Stimulated activated CD4-positive, alpha-beta T cell treated with anti-CD3 and anti-CD28 coated beads, Interleukin-1b, Interleukin-23, amount 100 ng/mL, for 24 hours (primary cell): ENCODE data around the gene VPS13C.

Source experiments
- DNase-seq, 4 experiments: peaks; one replicate each; pipeline ENCODE4 v3.0.0-alpha.2; 2020; ENCODE audit warnings: low read depth in 4 of 4, low spot score in 1 of 4

Gene VPS13C

DNA sequence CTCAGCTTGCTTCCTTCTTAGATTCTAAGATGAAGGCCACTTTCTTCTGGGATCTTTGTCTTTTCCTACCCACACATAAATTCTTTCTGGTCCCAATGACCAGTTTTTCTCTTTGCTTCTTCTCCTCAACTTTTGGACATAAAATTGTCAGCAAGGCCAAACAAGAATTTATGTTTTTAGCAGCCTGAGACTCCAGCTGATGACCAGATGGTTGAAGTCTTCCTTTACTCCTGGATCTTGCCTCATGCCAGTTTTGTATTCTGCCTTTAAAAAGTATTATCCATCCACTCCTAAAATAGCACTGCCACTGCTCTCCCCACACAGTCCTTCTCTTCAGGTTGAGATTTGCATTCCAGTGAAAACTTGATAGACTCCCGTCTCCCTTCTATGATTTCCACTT is 236.0 kb downstream of the VPS13C start:
- no peak for DNase-seq

GRCh38 chr15:61822511-61822910 is 237.7 kb downstream of the VPS13C start:
- no peak for DNase-seq

DNA sequence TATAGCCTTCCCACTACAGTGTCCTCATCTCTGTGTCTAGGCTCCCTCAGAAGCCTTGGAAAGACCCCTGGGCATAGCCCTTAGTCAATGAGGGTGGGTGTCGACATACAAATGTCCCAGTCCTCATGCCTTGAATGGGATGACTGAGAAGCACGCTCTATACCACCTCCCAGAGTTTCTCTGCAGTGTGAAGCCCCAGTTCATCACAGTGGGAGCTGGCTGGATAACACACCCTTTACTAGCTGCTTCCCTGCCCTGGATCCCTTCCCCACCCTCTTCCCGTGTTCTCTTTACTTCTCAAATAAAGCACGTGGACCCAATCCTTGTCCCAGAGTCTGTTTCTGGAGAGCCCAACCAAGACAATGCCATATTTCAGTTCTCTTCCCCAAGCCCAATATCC is 239.3 kb downstream of the VPS13C start:
- DNase-seq, result no peak

DNA sequence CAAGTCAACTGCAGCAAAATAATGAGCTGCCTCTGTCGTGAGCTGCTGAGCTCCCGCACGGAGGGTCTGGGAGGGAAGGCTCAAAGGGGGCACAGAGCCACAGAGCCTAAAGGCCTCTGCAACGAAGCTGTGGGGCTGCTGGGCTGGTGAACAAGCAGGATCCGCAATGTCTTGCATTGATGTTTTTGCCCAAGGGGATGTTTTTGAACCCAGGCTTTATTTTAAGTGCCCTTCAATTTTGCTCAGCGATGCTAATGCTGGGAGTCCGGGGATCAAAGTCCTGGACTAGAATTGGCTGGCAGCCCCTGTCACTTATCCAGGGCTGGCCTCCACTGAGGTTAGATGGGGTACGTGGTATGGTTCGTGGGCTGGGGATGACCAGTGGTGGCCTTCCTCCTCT is 240.0 kb downstream of the VPS13C start:
- DNase-seq, result no peak

GRCh38 chr15:61819386-61819785 is 240.9 kb downstream of the VPS13C start:
- no peak for DNase-seq

DNA sequence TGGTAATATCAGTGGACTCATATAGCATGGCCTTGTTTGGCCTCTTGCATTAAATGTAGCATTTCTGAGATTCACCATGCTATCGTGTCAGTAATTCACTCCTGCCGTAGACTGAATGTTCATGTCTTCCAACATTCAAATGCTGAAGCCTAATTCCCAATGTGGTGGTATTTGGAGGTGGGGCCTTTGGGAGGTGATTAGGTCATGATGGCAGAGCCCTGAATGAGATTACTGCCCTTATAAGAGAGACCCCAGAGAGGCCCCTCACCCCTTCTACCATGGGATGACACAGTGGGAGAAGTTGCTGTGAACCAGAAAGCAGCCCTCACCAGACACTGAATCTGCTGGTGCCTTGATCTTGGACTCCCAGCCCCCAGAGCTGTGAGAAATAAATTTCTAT is 241.4 kb downstream of the VPS13C start:
- no peak for DNase-seq

GRCh38 chr15:61816856-61817255 is 243.4 kb downstream of the VPS13C start:
- DNase-seq, result no peak

- no peak for DNase-seq
These were observed 244.7 kb downstream of the VPS13C start for GRCh38 chr15:61815356-61816083.

GRCh38 chr15:61812476-61812875 is 247.8 kb downstream of the VPS13C start:
- no peak for DNase-seq

DNA sequence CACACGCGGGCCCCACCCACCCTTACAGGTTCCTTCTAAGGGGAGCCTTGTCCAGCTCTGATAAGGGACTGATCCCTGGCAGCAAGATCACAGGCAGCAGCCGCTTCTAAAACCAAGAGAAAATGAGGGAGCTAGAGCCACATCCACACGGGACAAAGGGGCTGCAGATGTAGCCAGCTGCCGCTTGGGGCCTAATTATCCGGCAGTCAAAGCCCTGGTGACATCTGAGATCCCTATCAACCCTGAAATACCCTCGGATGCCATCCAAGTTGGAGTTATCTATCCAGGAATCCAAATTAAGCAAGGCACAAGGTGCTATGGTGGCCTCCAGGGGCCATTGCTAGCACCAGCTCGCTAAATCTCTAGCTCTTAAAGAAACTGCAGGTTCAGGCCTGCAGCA is 248.3 kb downstream of the VPS13C start:
- no peak for DNase-seq

- DNase-seq, result no peak
These were observed 251.0 kb downstream of the VPS13C start for GRCh38 chr15:61809216-61809615.

DNA sequence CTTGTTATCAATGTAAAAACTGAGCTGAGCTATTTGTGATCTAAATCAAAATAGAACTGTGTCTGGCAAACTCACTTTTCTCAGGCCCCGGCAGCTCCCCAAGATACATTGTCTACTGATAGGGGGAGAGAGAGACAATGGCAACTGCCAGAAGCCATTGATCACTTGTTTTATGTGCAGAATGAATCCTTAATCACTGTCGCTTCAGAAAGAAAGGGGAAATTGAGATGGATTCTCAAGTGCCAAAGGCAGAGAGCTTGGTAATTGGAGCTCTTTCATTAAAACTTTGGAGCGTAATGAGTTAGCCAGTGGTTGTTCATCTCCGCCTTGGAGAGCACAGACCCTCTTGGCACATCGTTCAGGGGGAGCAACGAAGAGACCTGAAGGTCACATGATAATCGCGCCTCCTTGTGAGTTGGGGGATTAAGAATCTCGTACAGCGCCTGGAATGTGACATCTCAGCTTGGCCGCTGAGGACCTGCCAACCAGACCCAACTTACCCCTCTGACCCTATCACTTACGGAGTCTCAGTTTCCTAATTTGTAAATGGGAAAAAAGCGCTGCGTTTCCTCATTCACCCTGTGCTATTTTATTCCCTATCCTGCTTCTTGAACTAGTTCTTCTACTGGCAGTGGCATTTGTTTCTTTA is 252.8 kb downstream of the VPS13C start:
- DNase-seq, result no peak
